ENCODE results near the gene CUX1. TPM values are rescaled to one million over a fixed set of nuclear protein-coding genes. Genes with fewer than 3 reads are reported as not detected.

CUX1 gene
- total RNA-seq, 1 donor from 2014 or later = 33.3 TPM

- intact Hi-C loops (cut with micrococcal nuclease) = no loop called here
Observed at GRCh38 chr7:102095321-102096011, 278.0 kb downstream of the CUX1 start.

- intact Hi-C loops (cut with micrococcal nuclease) = no loop called here
Observed at GRCh38 chr7:102096012-102096332, 278.5 kb downstream of the CUX1 start.

- intact Hi-C loops (cut with micrococcal nuclease) = no loop called here
Observed at GRCh38 chr7:102096706-102097427, 279.4 kb downstream of the CUX1 start.

- intact Hi-C loops (cut with micrococcal nuclease) = no loop called here
Observed at GRCh38 chr7:102097601-102098161, 280.3 kb downstream of the CUX1 start.

- intact Hi-C loops (cut with micrococcal nuclease) = no loop called here
Observed at GRCh38 chr7:102098986-102099385, 281.6 kb downstream of the CUX1 start.

GRCh38 chr7:102099474-102099873 is 282.0 kb downstream of the CUX1 start:
- intact Hi-C loops (cut with micrococcal nuclease) = no loop called here

GRCh38 chr7:102101111-102101551 is 283.7 kb downstream of the CUX1 start:
- intact Hi-C loops (cut with micrococcal nuclease) = no loop called here

GRCh38 chr7:102101926-102102325 is 284.5 kb downstream of the CUX1 start:
- intact Hi-C loops (cut with micrococcal nuclease) = no loop called here

- intact Hi-C loops (cut with micrococcal nuclease) = no loop called here
Observed at GRCh38 chr7:102103027-102103372, 285.6 kb downstream of the CUX1 start.

- intact Hi-C loops (cut with micrococcal nuclease) = no loop called here
Observed at GRCh38 chr7:102104245-102104644, 286.8 kb downstream of the CUX1 start.

- intact Hi-C loops (cut with micrococcal nuclease) = no loop called here
Observed at GRCh38 chr7:102106625-102107024, 289.2 kb downstream of the CUX1 start.

- intact Hi-C loops (cut with micrococcal nuclease) = no loop called here
Observed at GRCh38 chr7:102107474-102108104, 290.2 kb downstream of the CUX1 start.

GRCh38 chr7:102111061-102112041 is 293.9 kb downstream of the CUX1 start:
- intact Hi-C loops (cut with micrococcal nuclease) = no loop called here

- intact Hi-C loops (cut with micrococcal nuclease) = no loop called here
Observed at GRCh38 chr7:102115181-102115580, 297.8 kb downstream of the CUX1 start.

- intact Hi-C loops (cut with micrococcal nuclease) = no loop called here
Observed at GRCh38 chr7:102115931-102116330, 298.5 kb downstream of the CUX1 start.

- intact Hi-C loops (cut with micrococcal nuclease) = no loop called here
Observed at GRCh38 chr7:102117743-102118142, 300.3 kb downstream of the CUX1 start.

GRCh38 chr7:102119213-102119651 is 301.8 kb downstream of the CUX1 start:
- intact Hi-C loops (cut with micrococcal nuclease) = no loop called here

- intact Hi-C loops (cut with micrococcal nuclease) = no loop called here
Observed at GRCh38 chr7:102119925-102120324, 302.5 kb downstream of the CUX1 start.

GRCh38 chr7:102120666-102121195 is 303.3 kb downstream of the CUX1 start:
- intact Hi-C loops (cut with micrococcal nuclease) = no loop called here

- intact Hi-C loops (cut with micrococcal nuclease) = no loop called here
Observed at GRCh38 chr7:102122026-102122425, 304.6 kb downstream of the CUX1 start.

- intact Hi-C loops (cut with micrococcal nuclease) = no loop called here
Observed at GRCh38 chr7:102125127-102125596, 307.7 kb downstream of the CUX1 start.

Measured in T-helper 2 cell treated with Interferon-gamma antibody and Interleukin-4, amounts not matched to agents 100 ng/mL and 5 ng/mL, for 36 hours (primary cell).